ENCODE data around the gene PEF1. TPM values are rescaled to one million over a fixed set of nuclear protein-coding genes. Genes with fewer than 3 reads are reported as not detected.

The PEF1 gene
- total RNA-seq, 1 donor from 2014 or later = 57.9 TPM

- no peak for FAIRE-seq
- Mint-ChIP-seq H3K36me3 (ENCODE audit: low read depth, unreplicated experiment) (peaks cover 8% of the 10 kb centered on the region), H3K27me3 (ENCODE audit: low read depth, unreplicated experiment) (peaks cover 2% of the 10 kb centered on the region), H3K4me3 (ENCODE audit: unreplicated experiment) (no peak overlapping the region), H3K4me1 (ENCODE audit: low read depth, unreplicated experiment) (peaks cover 15% of the 10 kb centered on the region), H3K9me3 (ENCODE audit: unreplicated experiment) (no peaks in the 10 kb centered on the region), H3K27ac (ENCODE audit: unreplicated experiment) (no peak overlapping the region)
- DNase-seq (ENCODE audit: low read depth) = no peak
- Histone ChIP-seq H4K20me1 (ENCODE audit: insufficient read depth, low read length) (no peaks in the 10 kb centered on the region), H3K27ac (ENCODE audit: low read depth, low read length) (no peak overlapping the region), H3K79me2 (ENCODE audit: insufficient read depth, low read length) (peaks cover 14% of the 10 kb centered on the region), H3K9ac (ENCODE audit: low read length) (no peak overlapping the region), H2AFZ (ENCODE audit: low read depth, low read length) (no peak overlapping the region), H3K36me3 (ENCODE audit: insufficient read depth, low read length) (peaks cover 4% of the 10 kb centered on the region), H3K4me2 (ENCODE audit: low read length) (no peak overlapping the region), H3K27me3 (ENCODE audit: insufficient read depth, low read length) (no peaks in the 10 kb centered on the region), H3K4me3 (ENCODE audit: insufficient read depth, low read depth, low read length) (no peak overlapping the region), H3K4me1 (ENCODE audit: insufficient read depth, low read length) (peaks cover 25% of the 10 kb centered on the region), H3K9me3 (ENCODE audit: insufficient read depth, low read depth, low read length) (no peaks in the 10 kb centered on the region)
- TF ChIP-seq EZH2 (IDR thresholded peaks at IDR 0.05; ENCODE audit: insufficient read depth, low read length) (no peak), CTCF (IDR thresholded peaks at IDR 0.05; ENCODE audit: insufficient read depth, low read depth, low read length) (no peak)
Measured at GRCh38 chr1:31648190-31648589, 3.5 kb upstream of the PEF1 start.

- Histone ChIP-seq H3K4me1 (ENCODE audit: insufficient read depth, low read length) (peaks cover 25% of the 10 kb centered on the region), H3K9me3 (ENCODE audit: insufficient read depth, low read depth, low read length) (no peaks in the 10 kb centered on the region), H3K27ac (ENCODE audit: low read depth, low read length) (peak overlapping the region; percentile 59), H3K9ac (ENCODE audit: low read length) (no peak overlapping the region), H2AFZ (ENCODE audit: low read depth, low read length) (no peak overlapping the region), H3K27me3 (ENCODE audit: insufficient read depth, low read length) (no peaks in the 10 kb centered on the region), H4K20me1 (ENCODE audit: insufficient read depth, low read length) (no peaks in the 10 kb centered on the region), H3K36me3 (ENCODE audit: insufficient read depth, low read length) (no peaks in the 10 kb centered on the region), H3K4me3 (ENCODE audit: insufficient read depth, low read depth, low read length) (no peak overlapping the region), H3K79me2 (ENCODE audit: insufficient read depth, low read length) (peaks cover 25% of the 10 kb centered on the region), H3K4me2 (ENCODE audit: low read length) (peak overlapping the region; percentile 14)
- H3K36me3 Mint-ChIP-seq (ENCODE audit: low read depth, unreplicated experiment) = peaks cover 2% of the 10 kb centered on the region
- peak overlapping the region; percentile 35 for H3K27ac Mint-ChIP-seq (ENCODE audit: unreplicated experiment)
- FAIRE-seq (no peak), DNase-seq (ENCODE audit: low read depth) (peak; percentile 79)
- peak overlapping the region; percentile 97 for H3K4me3 Mint-ChIP-seq (ENCODE audit: unreplicated experiment)
- H3K27me3 Mint-ChIP-seq (ENCODE audit: low read depth, unreplicated experiment) = peaks cover 2% of the 10 kb centered on the region
- H3K9me3 Mint-ChIP-seq (ENCODE audit: unreplicated experiment) = no peaks in the 10 kb centered on the region
- peaks cover 19% of the 10 kb centered on the region for H3K4me1 Mint-ChIP-seq (ENCODE audit: low read depth, unreplicated experiment)
- TF ChIP-seq EZH2 (IDR thresholded peaks at IDR 0.05; ENCODE audit: insufficient read depth, low read length) = no peak
- TF ChIP-seq CTCF (IDR thresholded peaks at IDR 0.05; ENCODE audit: insufficient read depth, low read depth, low read length) = no peak
Measured at GRCh38 chr1:31647106-31647505, 2.4 kb upstream of the PEF1 start.

GRCh38 chr1:31646259-31646960 lies 1.7 kb upstream of the PEF1 start:
- Histone ChIP-seq H3K9me3 (ENCODE audit: insufficient read depth, low read depth, low read length) (no peaks in the 10 kb centered on the region), H3K36me3 (ENCODE audit: insufficient read depth, low read length) (no peaks in the 10 kb centered on the region), H4K20me1 (ENCODE audit: insufficient read depth, low read length) (peaks cover 3% of the 10 kb centered on the region), H3K79me2 (ENCODE audit: insufficient read depth, low read length) (peaks cover 29% of the 10 kb centered on the region), H3K9ac (ENCODE audit: low read length) (no peak overlapping the region), H3K4me1 (ENCODE audit: insufficient read depth, low read length) (peaks cover 25% of the 10 kb centered on the region), H3K27me3 (ENCODE audit: insufficient read depth, low read length) (no peaks in the 10 kb centered on the region), H2AFZ (ENCODE audit: low read depth, low read length) (no peak overlapping the region), H3K27ac (ENCODE audit: low read depth, low read length) (peak overlapping the region; percentile 59), H3K4me3 (ENCODE audit: insufficient read depth, low read depth, low read length) (no peak overlapping the region), H3K4me2 (ENCODE audit: low read length) (peak overlapping the region; percentile 14)
- Mint-ChIP-seq H3K4me1 (ENCODE audit: low read depth, unreplicated experiment) (peaks cover 19% of the 10 kb centered on the region), H3K36me3 (ENCODE audit: low read depth, unreplicated experiment) (peaks cover 2% of the 10 kb centered on the region), H3K4me3 (ENCODE audit: unreplicated experiment) (peak overlapping the region; percentile 97), H3K27ac (ENCODE audit: unreplicated experiment) (peak overlapping the region; percentile 35), H3K9me3 (ENCODE audit: unreplicated experiment) (no peaks in the 10 kb centered on the region), H3K27me3 (ENCODE audit: low read depth, unreplicated experiment) (no peaks in the 10 kb centered on the region)
- DNase-seq (ENCODE audit: low read depth) = no peak
- FAIRE-seq = no peak
- TF ChIP-seq EZH2 (IDR thresholded peaks at IDR 0.05; ENCODE audit: insufficient read depth, low read length) = no peak
- TF ChIP-seq CTCF (IDR thresholded peaks at IDR 0.05; ENCODE audit: insufficient read depth, low read depth, low read length) = no peak
